Mammary epithelial cell (primary cell): ENCODE data around the gene ZNF460.

ENCODE experiments used
- CTCF ChIP-seq, 2 donors: IDR thresholded peaks in 1 of 2; conservative IDR thresholded peaks in 1 of 2; 2 replicates each; pipeline ENCODE4 v1.5.1; 2011 to 2012; ENCODE audit warnings: inconsistent platforms in 2 of 2, low read length in 2 of 2, mild to moderate bottlenecking in 2 of 2, control low read depth in 1 of 2, low read depth in 1 of 2; ENCODE audit not compliant: insufficient read depth in 1 of 2; ENCODE audit errors: extremely low read depth in 1 of 2
- EZH2 ChIP-seq: IDR thresholded peaks from 2 replicates; pipeline ENCODE4 v1.6.1; 2012; ENCODE audit warnings: low read length, inconsistent platforms, borderline replicate concordance

GRCh38 chr19:57248646-57249045, 31.6 kb upstream of the ZNF460 start:
- TF ChIP-seq CTCF (conservative IDR thresholded peaks at IDR 0.05 in 1 of 2, IDR thresholded peaks at IDR 0.05 in 1 of 2; ENCODE audit: extremely low read depth in 1 of 2, insufficient read depth in 1 of 2, low read depth in 1 of 2, low read length in 2 of 2) (no peak), EZH2 (no peak)
